Stimulated activated CD8-positive, alpha-beta memory T cell treated with anti-CD3 and anti-CD28 coated beads, Interleukin-4, amount 100 ng/mL, for 48 hours (primary cell): ENCODE results near the gene IFNA13.
A peak's percentile ranks its signal among the peaks of the same experiment; 100 is the strongest.
"Not testable (repeated sequence)": the region's sequence is repeated elsewhere in the genome, so short reads cannot be mapped to it uniquely, and the experiment has no call there.

Source experiments
- DNase-seq: peaks from one replicate; pipeline ENCODE4 v3.0.0-alpha.2; 2020

IFNA13 gene

DNA sequence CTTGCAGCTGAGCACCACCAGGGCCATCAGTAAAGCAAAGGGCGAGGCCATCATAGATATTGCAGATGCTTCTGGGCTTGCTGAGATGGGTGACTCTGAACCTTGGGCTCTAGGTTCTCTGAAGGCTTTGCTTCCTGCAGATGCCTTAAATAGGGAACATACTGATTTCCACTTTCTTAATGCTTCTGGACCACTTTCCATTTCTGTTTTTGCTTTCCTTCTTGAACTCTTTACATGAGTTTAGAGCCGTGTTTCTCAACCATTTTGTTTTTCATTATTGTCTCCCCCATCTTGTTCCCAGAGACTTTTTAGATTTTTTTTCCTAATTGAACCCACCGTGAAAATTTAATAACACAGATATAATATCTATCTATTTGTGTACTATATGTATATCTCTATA is at the start of gene IFNA13:
Gene IFNA13 (minus strand): TSS at position 101 of the 400 bp plus-strand sequence. CDS start 47 bp downstream, at position 54.
- no peak for DNase-seq

DNA sequence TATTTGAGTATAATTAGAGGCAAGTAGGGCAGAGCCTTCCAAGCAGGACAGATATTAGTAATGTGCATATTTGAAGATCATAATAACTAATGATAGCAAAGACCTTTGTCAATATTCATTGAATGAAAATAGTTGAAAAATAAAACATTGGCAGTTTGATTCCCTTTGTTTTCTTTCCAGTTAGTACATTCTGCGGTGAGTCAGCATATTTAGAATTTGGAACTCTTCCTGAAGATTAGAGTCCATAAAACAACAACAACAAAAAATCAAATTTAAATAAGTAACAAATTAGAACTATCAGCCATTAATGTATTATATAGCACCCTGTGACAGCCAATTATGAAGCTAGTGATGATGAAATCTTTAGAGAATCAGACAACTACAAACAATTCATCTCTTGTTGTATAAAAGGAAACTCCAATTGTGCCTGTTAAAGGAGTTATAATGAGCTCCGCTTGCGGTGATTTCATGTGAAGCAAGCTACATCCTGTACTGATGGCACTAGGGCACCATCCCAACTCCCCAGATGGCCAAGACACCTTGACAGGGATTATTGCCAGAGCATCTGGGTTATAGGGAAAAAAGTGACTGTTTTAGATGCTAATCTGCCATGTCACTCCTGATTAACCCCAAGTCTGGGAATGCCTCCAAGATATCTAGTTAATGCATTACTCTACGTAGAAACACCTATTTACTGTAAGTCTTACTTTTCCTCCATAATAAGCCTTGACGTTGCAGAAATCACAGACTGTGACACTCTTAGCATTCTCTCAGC is 47.8 kb upstream of the IFNA13 start:
- DNase-seq, result no peak

DNA sequence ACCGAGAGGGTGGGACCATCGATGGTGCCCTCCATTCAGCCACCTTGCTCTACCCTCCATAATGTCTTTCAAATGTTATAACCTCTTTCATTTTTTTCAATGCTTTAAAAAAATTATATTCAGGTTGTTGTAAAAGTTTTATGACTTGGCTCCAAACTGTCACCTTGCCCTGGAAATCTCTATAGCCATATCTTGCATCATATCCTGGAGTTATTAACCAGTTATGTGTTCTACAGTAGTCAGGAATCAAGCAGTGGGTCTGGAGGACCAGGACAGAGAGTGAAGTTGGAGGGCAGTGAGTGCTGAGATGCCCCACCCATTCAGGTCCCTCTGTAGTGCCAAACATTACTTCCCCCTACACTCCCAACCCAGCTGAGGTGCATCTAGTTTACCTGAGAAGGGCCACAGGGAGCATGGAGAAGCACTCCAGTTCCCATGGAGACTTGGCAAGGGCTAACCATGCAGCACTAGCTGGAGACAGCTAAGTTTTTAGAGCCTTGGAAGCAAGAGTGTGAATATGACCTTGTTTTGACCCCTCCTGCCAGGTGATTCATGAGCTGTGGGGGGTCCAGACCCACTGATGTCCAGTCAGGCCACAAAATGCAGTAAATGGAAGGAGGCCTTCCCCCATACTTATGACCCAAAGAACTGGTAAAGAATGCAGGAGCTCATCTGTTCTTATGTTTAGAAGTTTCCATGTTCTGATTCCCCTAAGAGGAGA is 46.5 kb upstream of the IFNA13 start:
- DNase-seq, result no peak

DNA sequence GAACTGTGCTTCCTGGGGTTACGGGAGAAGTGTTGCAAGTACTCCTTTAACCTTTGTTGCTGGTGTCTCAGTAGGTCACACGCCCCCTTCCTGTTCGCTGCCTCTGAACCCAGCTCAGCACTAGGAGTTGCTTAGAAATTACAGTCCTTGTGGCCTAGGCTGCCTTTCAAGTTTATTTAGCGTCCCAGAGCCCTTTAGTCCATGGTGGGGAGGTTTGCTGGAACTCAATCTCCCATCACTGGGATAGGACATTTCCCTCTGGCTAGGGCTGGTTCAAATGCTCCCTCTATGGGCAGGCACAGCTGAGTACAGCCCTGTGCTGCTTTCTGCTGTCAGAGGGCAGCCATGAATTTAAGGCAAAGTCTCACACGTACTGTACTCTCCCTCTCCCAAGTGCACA is 45.8 kb upstream of the IFNA13 start:
- DNase-seq, result no peak

DNA sequence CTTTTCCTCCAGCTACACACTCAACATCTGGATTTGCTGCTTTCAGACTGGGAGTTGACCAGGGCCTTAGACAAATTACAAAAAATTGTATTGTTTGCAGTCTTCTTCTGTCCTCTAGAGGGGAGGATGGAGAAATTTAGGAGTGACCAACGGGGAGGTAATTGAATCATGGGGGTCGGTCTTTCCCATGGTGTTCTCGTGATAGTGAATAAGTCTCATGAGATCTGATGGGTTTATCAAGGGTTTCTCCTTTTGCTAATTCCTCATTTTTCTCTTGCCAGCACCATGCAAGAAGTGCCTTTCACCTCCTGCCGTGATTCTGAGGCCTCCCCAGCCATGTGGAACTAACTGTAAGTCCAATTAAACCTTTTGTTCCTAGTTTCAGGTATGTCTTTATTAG is 45.3 kb upstream of the IFNA13 start:
- no peak for DNase-seq

DNA sequence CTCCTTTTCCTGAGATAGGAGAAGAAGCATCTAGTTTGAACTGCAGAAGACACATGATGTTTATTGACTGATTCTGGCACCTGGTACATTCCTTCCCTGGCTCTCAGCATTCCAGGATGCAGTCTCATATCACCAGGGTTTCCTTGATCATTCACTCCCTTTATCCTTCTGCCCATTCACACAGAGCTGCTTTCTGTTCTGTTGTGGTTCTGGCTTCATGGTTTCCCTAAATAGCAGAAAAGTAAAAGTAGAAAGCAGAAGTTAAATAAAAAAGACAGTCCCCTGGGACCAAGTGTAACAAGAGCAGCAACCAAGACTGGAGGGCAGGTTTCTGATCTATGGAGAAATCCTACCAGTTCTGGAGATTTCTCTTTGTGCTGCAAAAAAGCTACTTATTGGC is 44.2 kb upstream of the IFNA13 start:
- no peak for DNase-seq

DNA sequence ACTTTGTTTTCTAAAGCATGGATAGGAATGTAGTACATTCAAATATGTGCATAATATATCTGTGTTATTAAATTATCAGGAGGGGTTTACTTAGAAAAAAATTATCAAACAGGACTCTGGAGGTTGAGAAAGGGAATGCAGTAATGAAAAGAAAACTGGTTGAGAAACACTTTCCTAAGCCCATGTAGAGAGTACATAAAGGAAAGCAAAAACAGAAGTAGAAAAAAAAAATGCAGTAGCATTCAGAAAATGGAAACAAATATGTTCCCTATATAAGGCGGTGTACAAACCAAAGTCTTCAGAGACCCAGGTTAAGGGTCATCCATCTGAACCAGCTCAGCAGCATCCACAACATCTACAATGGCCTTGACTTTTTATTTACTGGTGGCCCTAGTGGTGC is 41.0 kb upstream of the IFNA13 start, which contains the start of gene IFNA8:
Gene IFNA8 (plus strand): TSS at position 301 of the 400 bp plus-strand sequence. CDS start 60 bp downstream, at position 361.
- DNase-seq, result no peak

DNA sequence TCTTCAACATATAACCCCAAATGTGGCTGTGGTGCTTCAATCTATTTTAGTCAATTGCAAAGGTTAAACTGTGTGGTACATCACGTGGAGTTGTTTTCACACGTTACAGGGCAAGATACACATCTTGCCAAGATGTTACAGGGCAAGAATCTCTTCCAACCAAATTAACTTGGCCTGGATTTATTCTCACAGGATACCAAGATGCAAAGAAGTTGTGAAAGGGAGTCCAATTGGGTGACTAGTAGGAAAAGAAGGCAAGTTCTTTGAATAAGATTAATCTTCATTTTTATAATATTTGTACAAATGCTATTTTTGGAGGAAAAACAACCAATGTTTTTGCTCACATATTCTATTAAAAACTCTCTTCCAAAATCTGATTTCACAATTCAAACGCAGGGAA is 36.3 kb upstream of the IFNA13 start:
- no peak for DNase-seq

DNA sequence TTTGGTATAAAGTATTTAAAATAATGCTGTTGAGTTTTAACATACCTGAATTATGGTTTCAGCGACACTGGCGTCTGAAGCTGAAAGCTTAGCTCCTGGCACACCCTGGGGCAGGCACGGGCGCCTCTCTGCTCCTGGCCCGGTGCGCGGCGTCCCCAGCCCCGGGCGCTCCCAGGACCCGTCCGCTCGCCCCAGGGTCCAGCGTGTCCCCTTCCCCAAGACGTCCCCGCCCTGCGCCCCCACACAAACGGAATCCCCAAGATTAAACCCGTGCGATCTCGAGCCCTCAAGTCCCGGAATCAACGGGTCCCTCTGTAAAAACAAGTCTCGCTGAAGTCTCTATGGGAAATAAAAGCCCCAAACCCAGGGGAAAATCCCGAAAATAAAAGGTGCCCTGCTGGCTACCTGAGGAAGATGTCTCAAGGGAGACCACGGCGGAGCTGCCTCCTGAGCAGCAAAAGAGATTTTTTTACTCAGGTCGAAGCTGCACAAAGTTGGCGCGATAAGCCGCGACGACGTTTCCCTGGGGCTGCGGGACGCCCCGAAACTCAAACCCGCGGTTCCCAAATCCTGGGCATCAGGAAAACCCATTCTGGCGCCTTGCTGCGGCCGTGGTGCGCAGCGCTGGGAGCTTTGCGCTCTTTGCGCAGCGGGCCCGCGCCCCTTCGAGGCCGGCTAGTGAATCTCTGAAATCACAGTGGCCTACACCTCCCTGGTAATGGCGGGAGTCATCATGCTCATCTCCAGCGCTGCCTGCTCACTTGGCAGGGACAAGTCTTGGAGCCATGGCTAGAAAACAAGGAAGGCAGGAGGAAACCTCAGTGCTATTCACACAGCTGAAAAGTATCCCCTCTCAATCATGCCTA is 34.8 kb upstream of the IFNA13 start:
- DNase-seq, result peak; percentile 38

DNA sequence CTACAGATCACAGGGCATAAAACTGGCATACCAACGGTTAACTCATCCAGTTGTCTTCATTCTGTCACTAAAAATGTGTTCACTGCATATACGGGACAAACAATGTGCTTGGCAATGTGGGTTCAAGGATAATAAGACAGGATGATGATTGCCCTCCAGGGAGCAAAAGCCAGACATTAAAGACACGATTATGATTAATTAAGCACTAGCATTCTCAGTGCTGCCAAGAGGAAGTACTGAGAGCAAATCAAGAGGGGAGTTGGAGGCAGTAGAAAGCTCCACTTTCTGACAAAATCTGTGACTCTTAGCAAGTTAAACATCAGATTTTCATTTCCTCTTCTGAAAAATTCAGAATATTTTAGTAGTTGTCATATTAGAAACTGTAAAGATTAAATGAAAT is 32.1 kb upstream of the IFNA13 start:
- DNase-seq, result no peak

DNA sequence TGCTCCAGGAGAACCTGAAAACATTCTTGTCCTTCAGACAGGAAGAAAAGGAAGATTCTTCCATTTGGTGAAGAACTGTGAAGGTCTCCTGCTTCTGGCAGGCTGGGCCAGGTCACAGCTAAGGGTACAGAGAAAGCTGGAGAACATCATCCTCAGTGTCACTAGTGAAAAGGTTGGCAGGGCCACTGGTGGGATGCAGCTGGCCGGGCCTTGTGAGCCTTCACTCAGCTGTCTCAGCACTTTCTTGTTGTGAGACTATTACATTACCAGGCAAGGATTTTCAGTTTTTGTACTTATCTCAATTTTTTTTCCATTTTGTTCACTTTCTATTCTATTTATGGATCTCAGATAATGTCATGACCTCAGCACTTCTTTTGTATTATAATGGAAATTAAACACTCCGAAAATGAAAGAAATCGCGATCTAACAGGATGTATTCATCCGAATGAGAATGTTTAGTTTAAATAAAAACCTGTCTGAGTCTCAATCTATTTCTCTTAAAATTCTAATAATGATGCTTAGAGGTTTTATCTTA is 31.2 kb upstream of the IFNA13 start:
- DNase-seq, result no peak

DNA sequence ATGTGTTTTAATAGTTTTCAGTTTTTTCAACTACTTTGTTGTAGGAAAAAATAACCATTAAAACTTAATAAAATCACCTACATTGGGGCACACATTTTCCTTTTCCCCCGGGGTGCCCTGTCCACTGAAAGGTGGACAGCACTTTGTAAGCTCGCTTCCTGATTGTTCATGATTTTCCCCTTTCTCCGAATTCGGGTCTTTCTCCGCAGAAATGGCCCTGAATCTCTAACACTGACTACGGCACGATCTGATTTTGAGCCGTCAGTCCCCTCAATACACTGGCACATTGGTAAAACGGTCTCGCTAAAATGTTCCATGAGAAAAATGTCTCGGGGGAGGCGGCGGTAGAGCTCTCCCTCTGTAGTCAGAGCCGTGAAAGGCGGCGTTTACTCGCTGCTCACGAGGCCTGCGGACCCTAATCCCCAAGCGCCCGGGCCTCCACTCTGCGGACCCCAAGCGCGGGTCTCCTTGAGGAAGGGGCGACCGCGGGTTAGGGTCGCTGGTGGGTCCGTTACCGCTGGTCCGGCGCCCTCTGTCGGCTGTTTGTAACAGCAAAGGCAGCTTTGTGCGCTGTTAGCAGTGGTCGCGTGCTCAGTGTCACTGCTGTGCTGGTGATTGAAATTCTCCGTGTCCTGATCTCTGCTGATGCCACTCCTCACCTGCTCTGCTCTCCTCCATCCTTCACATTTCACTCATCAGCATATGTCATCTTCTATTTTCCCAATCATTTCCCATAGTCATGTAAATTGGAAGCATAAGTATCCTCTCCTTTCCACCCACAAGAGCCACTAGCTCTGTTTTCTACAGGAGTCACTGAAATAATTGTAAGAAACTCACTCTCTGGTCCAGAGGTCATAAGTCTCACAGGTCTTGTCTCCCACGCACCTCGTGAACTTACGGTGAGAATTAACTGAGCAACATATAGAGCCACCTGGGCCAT is 28.2 kb upstream of the IFNA13 start:
- DNase-seq, result peak; percentile 79

DNA sequence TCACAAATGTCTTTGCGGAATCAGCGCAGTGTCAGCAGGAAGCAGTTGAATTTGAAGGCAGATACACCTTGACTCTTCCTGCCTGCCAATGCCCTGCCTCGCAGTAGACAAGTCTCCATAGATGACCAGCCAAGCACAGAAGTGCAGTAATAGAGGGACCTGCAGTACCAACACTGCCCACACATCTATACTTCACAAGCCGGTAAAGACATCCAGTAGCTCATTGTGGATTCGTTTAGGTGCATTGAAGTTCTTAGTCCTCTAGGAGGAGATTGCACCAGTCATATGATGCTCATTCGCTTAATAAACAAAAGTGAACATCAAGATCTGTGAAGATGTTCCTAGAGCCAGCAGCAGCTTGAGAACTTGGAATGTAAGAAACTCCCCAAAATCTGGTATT is 24.4 kb upstream of the IFNA13 start:
- no peak for DNase-seq

DNA sequence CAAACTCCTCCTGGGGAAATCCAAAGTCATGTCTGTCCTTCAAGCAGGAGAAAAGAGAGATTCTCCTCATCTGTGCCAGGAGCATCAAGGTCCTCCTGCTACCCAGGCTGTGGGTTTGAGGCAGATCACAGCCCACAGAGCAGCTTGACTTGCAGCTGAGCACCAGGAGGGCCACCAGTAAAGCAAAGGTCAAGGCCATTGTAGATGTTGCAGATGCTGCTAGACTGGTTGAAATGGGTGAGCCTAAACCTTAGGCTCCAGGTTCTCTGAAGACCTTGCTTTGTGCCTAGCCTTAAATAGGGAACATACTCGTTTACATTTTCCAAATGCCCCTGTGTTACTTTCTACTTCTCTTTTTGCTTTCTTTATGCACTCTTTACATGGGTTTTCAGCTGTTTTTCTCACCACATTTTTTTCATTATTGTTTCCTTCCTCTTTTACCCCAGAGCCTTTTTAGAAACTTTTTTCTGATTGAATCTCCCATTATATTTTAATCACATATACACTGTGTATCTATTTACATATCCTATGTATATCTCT is 17.3 kb upstream of the IFNA13 start, which contains the start of gene IFNA2:
Gene IFNA2 (minus strand): TSS at position 268 of the 540 bp plus-strand sequence. CDS start 69 bp downstream, at position 199.
- DNase-seq, result no peak

DNA sequence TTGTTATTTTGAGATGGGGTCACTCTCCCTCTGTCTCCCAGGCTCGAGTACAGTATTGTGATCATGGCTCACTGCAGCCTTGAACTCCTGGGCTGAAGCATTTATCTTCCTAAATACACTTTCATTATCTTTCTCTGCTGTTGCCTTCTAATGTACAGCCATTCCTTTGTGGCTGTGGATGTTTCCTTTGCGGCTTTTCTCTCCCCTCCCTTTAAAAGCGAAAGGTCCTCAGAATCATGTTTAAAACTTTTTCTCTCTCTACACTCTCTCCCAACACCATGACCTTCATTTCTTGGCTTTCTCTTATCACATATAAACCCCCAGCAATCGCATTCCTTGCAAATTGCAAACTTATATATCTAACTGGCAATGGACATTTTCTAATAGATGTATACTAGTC is 15.8 kb upstream of the IFNA13 start:
- no peak for DNase-seq

DNA sequence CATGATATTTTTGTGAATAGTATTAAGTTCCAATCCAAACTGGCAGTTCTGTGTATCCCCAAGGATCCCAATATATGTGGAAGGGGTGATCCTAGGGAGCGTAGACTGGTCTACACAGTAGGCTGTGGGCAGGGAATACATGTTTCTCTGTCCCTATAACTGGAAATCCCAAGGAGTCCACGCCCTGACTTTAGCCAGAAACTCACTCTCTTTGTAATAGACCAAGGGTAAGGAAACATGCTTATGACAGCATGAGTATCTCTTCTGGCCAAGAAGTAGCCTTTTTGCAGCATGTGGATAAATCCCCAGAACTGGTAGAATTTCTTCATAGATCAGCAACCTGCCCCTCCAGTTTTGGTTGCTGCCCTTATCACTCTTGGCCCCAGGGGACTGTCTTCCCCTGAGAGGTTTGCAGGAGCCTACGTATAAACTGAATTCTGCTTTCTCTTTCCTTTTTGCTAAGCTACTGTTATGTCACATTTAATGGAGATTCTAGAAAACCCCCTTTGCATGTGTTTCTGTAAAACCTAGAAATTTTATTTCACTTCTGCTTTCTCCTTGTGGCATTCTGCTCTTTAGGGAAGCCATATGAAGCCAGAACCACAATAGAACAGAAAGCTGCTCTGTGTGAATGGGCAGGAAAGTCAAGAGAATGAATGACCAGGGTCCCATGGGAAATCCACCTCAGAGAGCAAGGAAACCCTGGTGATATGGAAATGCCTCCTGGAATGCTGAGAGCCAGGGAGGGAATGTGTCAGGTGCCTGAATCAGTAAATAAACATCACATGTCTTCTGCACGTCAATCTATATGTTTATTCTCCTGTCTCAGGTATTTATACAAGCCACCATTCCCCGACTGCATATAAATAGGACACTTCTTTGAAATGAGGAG is 13.8 kb upstream of the IFNA13 start:
- DNase-seq, result no peak

DNA sequence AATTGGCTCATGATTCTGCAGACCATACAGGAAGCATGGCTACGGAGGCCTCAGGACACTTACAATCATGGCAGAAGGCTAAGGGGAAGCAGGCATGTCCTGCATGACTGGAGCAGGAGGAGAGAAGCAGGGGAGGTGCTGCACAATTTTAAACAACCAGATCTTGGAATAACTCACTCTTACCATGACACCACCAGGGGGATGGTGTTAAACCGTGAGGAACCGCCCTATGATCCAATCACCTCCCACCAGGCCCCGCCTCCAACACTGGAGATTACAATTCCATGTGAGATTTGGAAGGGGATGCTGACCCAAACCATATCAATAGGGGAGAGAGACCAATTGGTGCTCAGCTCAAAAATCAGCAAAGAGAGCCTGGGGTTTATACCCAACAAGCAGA is 3.6 kb upstream of the IFNA13 start:
- DNase-seq, result not testable (repeated sequence)

DNA sequence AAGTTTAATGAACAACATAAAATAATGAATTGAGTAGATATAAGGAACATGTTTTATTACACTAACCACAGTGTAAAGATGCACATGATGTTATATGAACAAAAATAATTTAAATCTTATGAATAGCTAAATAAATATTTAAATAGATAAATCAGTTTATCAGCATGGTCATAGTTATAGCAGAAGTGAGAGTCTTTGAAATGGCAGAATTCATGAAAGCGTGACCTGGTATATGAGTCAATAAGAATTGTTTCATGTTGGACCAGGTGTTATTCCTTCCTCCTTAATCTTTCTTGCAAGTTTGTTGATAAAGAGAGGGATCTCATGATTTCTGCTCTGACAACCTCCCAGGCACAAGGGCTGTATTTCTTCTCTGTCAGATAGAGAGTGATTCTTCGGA is 688 bp downstream of the IFNA13 start:
- DNase-seq, result not testable (repeated sequence)

DNA sequence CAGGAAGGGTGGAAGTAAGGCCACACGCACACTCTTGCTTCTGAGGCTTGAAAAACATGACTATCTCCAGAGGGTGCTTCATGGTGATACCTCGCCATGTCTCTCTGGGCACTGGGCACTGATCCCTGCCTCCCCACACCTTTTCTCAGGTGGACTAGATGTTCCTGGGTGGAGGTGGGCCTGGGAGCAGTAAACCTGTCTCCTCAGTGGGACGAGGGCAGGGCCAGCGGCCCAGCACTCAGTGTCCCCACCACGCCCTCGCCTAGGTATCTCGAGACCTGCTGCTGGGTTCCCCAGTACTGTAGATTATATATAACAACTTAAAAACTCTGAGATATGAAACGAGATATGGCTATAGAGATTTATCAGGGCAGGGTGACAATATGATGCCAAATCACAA is 5.6 kb downstream of the IFNA13 start:
- DNase-seq, result no peak
